Osteoblast (primary cell): ENCODE results near the gene IRF7. TPM values are rescaled to one million over a fixed set of nuclear protein-coding genes. Genes with fewer than 3 reads are reported as not detected.

ENCODE experiments used
- DNase-seq: peaks from one replicate; pipeline ENCODE4 v3.0.0; 2011; ENCODE audit warnings: low spot score, mixed read lengths; ENCODE audit not compliant: insufficient read length; ENCODE audit errors: missing footprints
- H2AFZ ChIP-seq: 2 replicates; pipeline ENCODE4 v1.6.0; 2011; ENCODE audit warnings: mild to moderate bottlenecking, low read length
- H3K27ac ChIP-seq: 2 replicates; pipeline ENCODE4 v1.5.1; 2011; ENCODE audit warnings: mild to moderate bottlenecking, low read depth, low read length, moderate library complexity
- H3K27me3 ChIP-seq: 2 replicates; pipeline ENCODE4 v1.6.0; 2012; ENCODE audit warnings: mild to moderate bottlenecking, control low read depth, inconsistent platforms, low read length, moderate library complexity; ENCODE audit not compliant: insufficient read depth
- H3K36me3 ChIP-seq: 2 replicates; pipeline ENCODE4 v1.5.1; 2011; ENCODE audit warnings: mild to moderate bottlenecking, low read length, control low read depth, moderate library complexity; ENCODE audit not compliant: insufficient read depth
- H3K4me1 ChIP-seq: 2 replicates; pipeline ENCODE4 v1.5.1; 2011; ENCODE audit warnings: mild to moderate bottlenecking, low read length, control low read depth, moderate library complexity; ENCODE audit not compliant: insufficient read depth
- H3K4me2 ChIP-seq: 2 replicates; pipeline ENCODE4 v1.6.0; 2011; ENCODE audit warnings: mild to moderate bottlenecking, low read length; ENCODE audit not compliant: insufficient read depth
- H3K4me3 ChIP-seq: fragments of 200-600 bp; sonication (generic); 3 replicates; pipeline ENCODE4 v1.5.1; 2012; ENCODE audit warnings: mild to moderate bottlenecking, low read length, inconsistent platforms; ENCODE audit not compliant: insufficient read depth
- H3K79me2 ChIP-seq: 2 replicates; pipeline ENCODE4 v1.6.0; 2012; ENCODE audit warnings: mild to moderate bottlenecking, low read length, control low read depth, inconsistent platforms; ENCODE audit not compliant: insufficient read depth
- H3K9me3 ChIP-seq: 2 replicates; pipeline ENCODE4 v1.5.1; 2011; ENCODE audit warnings: low read depth, low read length, control low read depth
- H4K20me1 ChIP-seq: 2 replicates; pipeline ENCODE4 v1.6.0; 2012; ENCODE audit warnings: mild to moderate bottlenecking, low read length, control low read depth; ENCODE audit not compliant: insufficient read depth
- total RNA-seq: library from RNA; depleted of rRNA; stranded (reverse); fragments of >200 nt; gene quantifications from 2 replicates; pipeline ENCODE4 v1.2.3, GENCODE V29; 2012
- TF ChIP-seq, protein P1 (sequence below): IDR thresholded peaks from 2 replicates; pipeline ENCODE4 v1.5.1; 2011; ENCODE audit warnings: mild to moderate bottlenecking, low read depth, low read length, moderate library complexity; ENCODE audit errors: extremely low read depth

Gene IRF7
- total RNA-seq, 1 donor = 21.4 TPM

GRCh38 chr11:576811-577610, 38.7 kb downstream of the IRF7 start:
- Histone ChIP-seq H3K27ac (peak overlapping the region; percentile 75), H4K20me1 (peaks cover 49% of the 10 kb centered on the region), H3K79me2 (peaks cover 52% of the 10 kb centered on the region), H3K9me3 (no peaks in the 10 kb centered on the region), H3K4me1 (peaks cover 12% of the 10 kb centered on the region), H3K4me2 (peak overlapping the region; percentile 80), H3K27me3 (peaks cover 6% of the 10 kb centered on the region), H3K36me3 (no peaks in the 10 kb centered on the region), H2AFZ (peak overlapping the region; percentile 15), H3K4me3 (peak overlapping the region; percentile 98)
- TF ChIP-seq, protein P1, sequence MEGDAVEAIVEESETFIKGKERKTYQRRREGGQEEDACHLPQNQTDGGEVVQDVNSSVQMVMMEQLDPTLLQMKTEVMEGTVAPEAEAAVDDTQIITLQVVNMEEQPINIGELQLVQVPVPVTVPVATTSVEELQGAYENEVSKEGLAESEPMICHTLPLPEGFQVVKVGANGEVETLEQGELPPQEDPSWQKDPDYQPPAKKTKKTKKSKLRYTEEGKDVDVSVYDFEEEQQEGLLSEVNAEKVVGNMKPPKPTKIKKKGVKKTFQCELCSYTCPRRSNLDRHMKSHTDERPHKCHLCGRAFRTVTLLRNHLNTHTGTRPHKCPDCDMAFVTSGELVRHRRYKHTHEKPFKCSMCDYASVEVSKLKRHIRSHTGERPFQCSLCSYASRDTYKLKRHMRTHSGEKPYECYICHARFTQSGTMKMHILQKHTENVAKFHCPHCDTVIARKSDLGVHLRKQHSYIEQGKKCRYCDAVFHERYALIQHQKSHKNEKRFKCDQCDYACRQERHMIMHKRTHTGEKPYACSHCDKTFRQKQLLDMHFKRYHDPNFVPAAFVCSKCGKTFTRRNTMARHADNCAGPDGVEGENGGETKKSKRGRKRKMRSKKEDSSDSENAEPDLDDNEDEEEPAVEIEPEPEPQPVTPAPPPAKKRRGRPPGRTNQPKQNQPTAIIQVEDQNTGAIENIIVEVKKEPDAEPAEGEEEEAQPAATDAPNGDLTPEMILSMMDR = no peak
- DNase-seq = peak; percentile 92

GRCh38 chr11:575996-576768, 39.6 kb downstream of the IRF7 start, which contains the start of gene PHRF1:
Gene PHRF1, plus strand, starts transcription at chr11:576470. Its CDS starts 5,043 bp downstream, at chr11:581513.
- H3K27me3 ChIP-seq = peaks cover 6% of the 10 kb centered on the region
- peak; percentile 100 for DNase-seq
- no peaks in the 10 kb centered on the region for H3K36me3 ChIP-seq
- peaks cover 12% of the 10 kb centered on the region for H3K4me1 ChIP-seq
- peak within 1 kb of the TSS; percentile 98 for H3K4me3 ChIP-seq
- H3K27ac ChIP-seq = peak within 1 kb of the TSS; percentile 97
- H3K9me3 ChIP-seq = no peaks in the 10 kb centered on the region
- TF ChIP-seq, protein P1 = no peak
- peak within 1 kb of the TSS; percentile 99 for H2AFZ ChIP-seq
- peak within 1 kb of the TSS; percentile 93 for H3K4me2 ChIP-seq
- H4K20me1 ChIP-seq = peaks cover 41% of the 10 kb centered on the region
- H3K79me2 ChIP-seq = peaks cover 44% of the 10 kb centered on the region

- peaks cover 38% of the 10 kb centered on the region for H3K79me2 ChIP-seq
- H3K27ac ChIP-seq = no peak overlapping the region
- H3K4me1 ChIP-seq = peaks cover 12% of the 10 kb centered on the region
- no peak for DNase-seq
- TF ChIP-seq, protein P1 = no peak
- peak overlapping the region; percentile 86 for H3K4me2 ChIP-seq
- peak overlapping the region; percentile 67 for H2AFZ ChIP-seq
- H3K27me3 ChIP-seq = peaks cover 6% of the 10 kb centered on the region
- peaks cover 36% of the 10 kb centered on the region for H4K20me1 ChIP-seq
- no peaks in the 10 kb centered on the region for H3K36me3 ChIP-seq
- no peaks in the 10 kb centered on the region for H3K9me3 ChIP-seq
- peak overlapping the region; percentile 74 for H3K4me3 ChIP-seq
Measured at GRCh38 chr11:575313-575995, 40.3 kb downstream of the IRF7 start.
